ENCODE results near the gene CFAP65. TPM values are rescaled to one million over a fixed set of nuclear protein-coding genes. Genes with fewer than 3 reads are reported as not detected.

Gene CFAP65
- not detected for total RNA-seq

- H3K9me3 Mint-ChIP-seq (ENCODE audit: insufficient read depth) = no peaks in the 10 kb centered on the region
- peaks cover 44% of the 10 kb centered on the region for H3K27me3 Mint-ChIP-seq (ENCODE audit: low read depth)
- no peak for ATAC-seq
- peak within 1 kb of the TSS; percentile 22 for H3K4me3 Mint-ChIP-seq
- ChIA-PET POLR2A (no interaction called here), CTCF (interaction anchor here (0.8 to 4.7 kb wide), 9 partner anchors 11 to 254 kb away, joined by 3 to 29 read pairs (median 4); no protein-coding TSS in a partner anchor)
- H3K4me1 Mint-ChIP-seq (ENCODE audit: low read depth) = peaks cover 9% of the 10 kb centered on the region
- DNase-seq = peak; percentile 39
- no peaks in the 10 kb centered on the region for H3K36me3 Mint-ChIP-seq (ENCODE audit: low read depth)
- H3K27ac Mint-ChIP-seq = no peak within 1 kb of the TSS
Measured at GRCh38 chr2:219041252-219041651, at the start of gene CFAP65. TSS of gene CFAP65 (minus strand) at chr2:219041516. CDS start at chr2:219039048, 2,468 bp downstream.

GRCh38 chr2:219090436-219091299 is 49.4 kb upstream of the CFAP65 start:
- no peak overlapping the region for H3K4me3 Mint-ChIP-seq
- H3K27ac Mint-ChIP-seq = no peak overlapping the region
- ChIA-PET CTCF (interaction anchor here (1.1 to 3.2 kb wide), 4 partner anchors 13 to 32 kb away, joined by 3 to 17 read pairs (median 5); no protein-coding TSS in a partner anchor), POLR2A (no interaction called here)
- no peaks in the 10 kb centered on the region for H3K9me3 Mint-ChIP-seq (ENCODE audit: insufficient read depth)
- H3K4me1 Mint-ChIP-seq (ENCODE audit: low read depth) = peaks cover 7% of the 10 kb centered on the region
- ATAC-seq = no peak
- DNase-seq = no peak
- H3K36me3 Mint-ChIP-seq (ENCODE audit: low read depth) = peaks cover 2% of the 10 kb centered on the region
- H3K27me3 Mint-ChIP-seq (ENCODE audit: low read depth) = no peaks in the 10 kb centered on the region

GRCh38 chr2:219089330-219089729 is 48.0 kb upstream of the CFAP65 start:
- no peak for DNase-seq
- Mint-ChIP-seq H3K36me3 (ENCODE audit: low read depth) (peaks cover 2% of the 10 kb centered on the region), H3K27me3 (ENCODE audit: low read depth) (no peaks in the 10 kb centered on the region), H3K27ac (no peak overlapping the region), H3K9me3 (ENCODE audit: insufficient read depth) (no peaks in the 10 kb centered on the region), H3K4me1 (ENCODE audit: low read depth) (peaks cover 19% of the 10 kb centered on the region), H3K4me3 (no peak overlapping the region)
- CTCF ChIA-PET = interaction anchor here (1.4 kb wide), 1 partner anchor 15 kb away, joined by 3 read pairs; no protein-coding TSS in a partner anchor
- POLR2A ChIA-PET = no interaction called here
- ATAC-seq = no peak

GRCh38 chr2:219087848-219088247 is 46.5 kb upstream of the CFAP65 start:
- Mint-ChIP-seq H3K9me3 (ENCODE audit: insufficient read depth) (no peaks in the 10 kb centered on the region), H3K4me1 (ENCODE audit: low read depth) (peaks cover 19% of the 10 kb centered on the region), H3K27ac (no peak overlapping the region), H3K36me3 (ENCODE audit: low read depth) (peaks cover 2% of the 10 kb centered on the region), H3K27me3 (ENCODE audit: low read depth) (no peaks in the 10 kb centered on the region), H3K4me3 (no peak overlapping the region)
- ChIA-PET CTCF (interaction anchor here (1.0 to 1.9 kb wide), 3 partner anchors 14 to 346 kb away, joined by 3 to 9 read pairs (median 3); no protein-coding TSS in a partner anchor), POLR2A (no interaction called here)
- DNase-seq (no peak), ATAC-seq (no peak)

- ChIA-PET CTCF (interaction anchor here (1.1 to 1.9 kb wide), 2 partner anchors 16 to 72 kb away, joined by 3 to 9 read pairs; no protein-coding TSS in a partner anchor), POLR2A (interaction anchor here (0.6 kb wide), 1 partner anchor 36 kb away, joined by 3 read pairs; no protein-coding TSS in a partner anchor)
- DNase-seq = no peak
- Mint-ChIP-seq H3K27ac (no peak overlapping the region), H3K4me1 (ENCODE audit: low read depth) (peaks cover 19% of the 10 kb centered on the region), H3K4me3 (no peak overlapping the region), H3K36me3 (ENCODE audit: low read depth) (peaks cover 2% of the 10 kb centered on the region), H3K9me3 (ENCODE audit: insufficient read depth) (no peaks in the 10 kb centered on the region), H3K27me3 (ENCODE audit: low read depth) (no peaks in the 10 kb centered on the region)
- ATAC-seq = no peak
Measured at GRCh38 chr2:219087361-219087760, 46.0 kb upstream of the CFAP65 start.

- DNase-seq (no peak), ATAC-seq (no peak)
- ChIA-PET CTCF (interaction anchor here (0.5 to 2.6 kb wide), 7 partner anchors 12 to 73 kb away, joined by 3 to 14 read pairs (median 3); no protein-coding TSS in a partner anchor), POLR2A (interaction anchor here (0.6 kb wide), 1 partner anchor 247 kb away, joined by 3 read pairs; the partner anchor contains the start of gene RESP18)
- H3K4me3 Mint-ChIP-seq = no peak overlapping the region
- no peak overlapping the region for H3K27ac Mint-ChIP-seq
- no peaks in the 10 kb centered on the region for H3K9me3 Mint-ChIP-seq (ENCODE audit: insufficient read depth)
- no peaks in the 10 kb centered on the region for H3K27me3 Mint-ChIP-seq (ENCODE audit: low read depth)
- peaks cover 2% of the 10 kb centered on the region for H3K36me3 Mint-ChIP-seq (ENCODE audit: low read depth)
- peaks cover 19% of the 10 kb centered on the region for H3K4me1 Mint-ChIP-seq (ENCODE audit: low read depth)
Measured at GRCh38 chr2:219086196-219086595, 44.9 kb upstream of the CFAP65 start.

GRCh38 chr2:219084791-219085190 is 43.5 kb upstream of the CFAP65 start:
- H3K27me3 Mint-ChIP-seq (ENCODE audit: low read depth) = no peaks in the 10 kb centered on the region
- H3K36me3 Mint-ChIP-seq (ENCODE audit: low read depth) = peaks cover 2% of the 10 kb centered on the region
- CTCF ChIA-PET = interaction anchor here (0.6 to 2.6 kb wide), 9 partner anchors 10 to 210 kb away, joined by 3 to 14 read pairs (median 5); no protein-coding TSS in a partner anchor
- H3K9me3 Mint-ChIP-seq (ENCODE audit: insufficient read depth) = no peaks in the 10 kb centered on the region
- H3K27ac Mint-ChIP-seq = no peak overlapping the region
- POLR2A ChIA-PET = no interaction called here
- H3K4me3 Mint-ChIP-seq = no peak overlapping the region
- DNase-seq (no peak), ATAC-seq (no peak)
- H3K4me1 Mint-ChIP-seq (ENCODE audit: low read depth) = peaks cover 19% of the 10 kb centered on the region

- Mint-ChIP-seq H3K36me3 (ENCODE audit: low read depth) (no peaks in the 10 kb centered on the region), H3K4me3 (no peak overlapping the region), H3K4me1 (ENCODE audit: low read depth) (peaks cover 19% of the 10 kb centered on the region), H3K27me3 (ENCODE audit: low read depth) (no peaks in the 10 kb centered on the region), H3K27ac (no peak overlapping the region), H3K9me3 (ENCODE audit: insufficient read depth) (no peaks in the 10 kb centered on the region)
- CTCF ChIA-PET = interaction anchor here (0.9 to 2.1 kb wide), 7 partner anchors 8 to 72 kb away, joined by 3 to 9 read pairs (median 3); no protein-coding TSS in a partner anchor
- POLR2A ChIA-PET = no interaction called here
- DNase-seq (no peak), ATAC-seq (no peak)
Measured at GRCh38 chr2:219082332-219082958, 41.1 kb upstream of the CFAP65 start.

- H3K4me1 Mint-ChIP-seq (ENCODE audit: low read depth) = peaks cover 17% of the 10 kb centered on the region
- no peaks in the 10 kb centered on the region for H3K27me3 Mint-ChIP-seq (ENCODE audit: low read depth)
- H3K9me3 Mint-ChIP-seq (ENCODE audit: insufficient read depth) = no peaks in the 10 kb centered on the region
- H3K4me3 Mint-ChIP-seq = no peak overlapping the region
- CTCF ChIA-PET = interaction anchor here (0.9 to 2.1 kb wide), 6 partner anchors 8 to 73 kb away, joined by 3 to 9 read pairs (median 4); no protein-coding TSS in a partner anchor
- POLR2A ChIA-PET = no interaction called here
- no peak overlapping the region for H3K27ac Mint-ChIP-seq
- ATAC-seq (no peak), DNase-seq (no peak)
- H3K36me3 Mint-ChIP-seq (ENCODE audit: low read depth) = peaks cover 3% of the 10 kb centered on the region
Measured at GRCh38 chr2:219081701-219082331, 40.5 kb upstream of the CFAP65 start.

- CTCF ChIA-PET = interaction anchor here (0.7 to 2.1 kb wide), 7 partner anchors 23 to 214 kb away, joined by 3 to 9 read pairs (median 6); no protein-coding TSS in a partner anchor
- no peak for DNase-seq
Measured at GRCh38 chr2:219081096-219081495, 39.8 kb upstream of the CFAP65 start.

GRCh38 chr2:219079417-219079816 is 38.1 kb upstream of the CFAP65 start:
- Mint-ChIP-seq H3K4me3 (no peak overlapping the region), H3K9me3 (ENCODE audit: insufficient read depth) (no peaks in the 10 kb centered on the region), H3K27me3 (ENCODE audit: low read depth) (no peaks in the 10 kb centered on the region), H3K36me3 (ENCODE audit: low read depth) (peaks cover 7% of the 10 kb centered on the region), H3K27ac (no peak overlapping the region), H3K4me1 (ENCODE audit: low read depth) (no peaks in the 10 kb centered on the region)
- no peak for ATAC-seq
- no peak for DNase-seq
- CTCF ChIA-PET = interaction anchor here (1.5 to 1.6 kb wide), 2 partner anchors 50 to 80 kb away, joined by 4 to 5 read pairs; no protein-coding TSS in a partner anchor
- POLR2A ChIA-PET = no interaction called here

More at GRCh38 chr2:219081096-219081495, 39.8 kb upstream of the CFAP65 start:
- H3K9me3 Mint-ChIP-seq (ENCODE audit: insufficient read depth) = no peaks in the 10 kb centered on the region
- peaks cover 12% of the 10 kb centered on the region for H3K4me1 Mint-ChIP-seq (ENCODE audit: low read depth)
- no peak overlapping the region for H3K4me3 Mint-ChIP-seq
- no peak overlapping the region for H3K27ac Mint-ChIP-seq
- ATAC-seq = no peak
- POLR2A ChIA-PET = no interaction called here
- no peaks in the 10 kb centered on the region for H3K27me3 Mint-ChIP-seq (ENCODE audit: low read depth)
- peaks cover 3% of the 10 kb centered on the region for H3K36me3 Mint-ChIP-seq (ENCODE audit: low read depth)

All from activated CD8-positive, alpha-beta T cell treated with anti-CD3 and anti-CD28 coated beads, Interleukin-2, amount 10 ng/mL, durations not matched to agents 7 days and 5 days (primary cell).